Placental epithelial cell (primary cell): ENCODE data around the gene STUB1. TPM values are rescaled to one million over a fixed set of nuclear protein-coding genes. Genes with fewer than 3 reads are reported as not detected.

Experiments
- total RNA-seq: library from RNA; depleted of rRNA; stranded (reverse); fragments of >200 nt; gene quantifications from 2 replicates; pipeline ENCODE4 v1.2.3, GENCODE V29; 2012

Gene STUB1
- total RNA-seq, 1 donor, result 98.5 TPM

Other genes starting within 250 kb of the STUB1 start
- 25.1 and 42.8 TPM in 2 replicates for gene CAPN15, start 152.7 kb upstream of the STUB1 start, total RNA-seq
- gene PRR35, start 120.0 kb upstream of the STUB1 start, total RNA-seq, result 0.11 and 0.39 TPM in 2 replicates
- 0.33 and 0.39 TPM in 2 replicates for gene NHLRC4, start 113.4 kb upstream of the STUB1 start, total RNA-seq
- 27.2 and 36.5 TPM in 2 replicates for gene PIGQ, start 110.4 kb upstream of the STUB1 start, total RNA-seq
- 13.7 and 19.0 TPM in 2 replicates for gene RAB40C, start 90.3 kb upstream of the STUB1 start, total RNA-seq
- gene WFIKKN1, start 49.4 kb upstream of the STUB1 start, total RNA-seq, result under 0.01 and 0.33 TPM in 2 replicates
- gene METTL26, start 44.1 kb upstream of the STUB1 start, total RNA-seq, result 86.0 and 133 TPM in 2 replicates
- gene MCRIP2, start 38.6 kb upstream of the STUB1 start, total RNA-seq, result 10.6 and 15.9 TPM in 2 replicates
- 15.4 and 24.3 TPM in 2 replicates for gene WDR90, start 31.0 kb upstream of the STUB1 start, total RNA-seq
- 53.0 and 62.8 TPM in 2 replicates for gene RHOT2, start 12.3 kb upstream of the STUB1 start, total RNA-seq
- gene RHBDL1, start 4.7 kb upstream of the STUB1 start, total RNA-seq, result 1.1 and 1.2 TPM in 2 replicates
- 53.4 and 76.8 TPM in 2 replicates for gene JMJD8, start 3.9 kb downstream of the STUB1 start, total RNA-seq
- 13.3 and 15.4 TPM in 2 replicates for gene WDR24, start 10.0 kb downstream of the STUB1 start, total RNA-seq
- 0.11 TPM in 1 of 2 replicates, not detected in the other for gene FBXL16, start 25.4 kb downstream of the STUB1 start, total RNA-seq
- gene METRN, start 34.7 kb downstream of the STUB1 start, total RNA-seq, result 56.1 and 60.4 TPM in 2 replicates
- 29.1 and 37.8 TPM in 2 replicates for gene ANTKMT, start 40.7 kb downstream of the STUB1 start, total RNA-seq
- gene CCDC78, start 46.0 kb downstream of the STUB1 start, total RNA-seq, result 2.3 and 5.5 TPM in 2 replicates
- 17.0 and 21.2 TPM in 2 replicates for gene HAGHL, start 46.7 kb downstream of the STUB1 start, total RNA-seq
- gene CIAO3, start 60.6 kb downstream of the STUB1 start, total RNA-seq, result 45.2 and 53.8 TPM in 2 replicates
- 50.2 and 139 TPM in 2 replicates for gene MSLN, start 80.3 kb downstream of the STUB1 start, total RNA-seq
- gene RPUSD1, start 108.0 kb downstream of the STUB1 start, total RNA-seq, result 29.4 and 40.1 TPM in 2 replicates
- gene CHTF18, start 108.2 kb downstream of the STUB1 start, total RNA-seq, result 22.1 and 27.1 TPM in 2 replicates
- 0.39 TPM in 1 of 2 replicates, not detected in the other for gene GNG13, start 120.3 kb downstream of the STUB1 start, total RNA-seq